SK-N-MC (cell line): ENCODE data around the gene QRFP.

Source experiments
- EZH2 ChIP-seq: fragments of 200-600 bp; sonication (generic); IDR thresholded peaks from one replicate; pipeline ENCODE4 v1.6.1; 2017; ENCODE audit warnings: antibody characterized with exemption
- POLR2AphosphoS5 ChIP-seq: IDR thresholded peaks from 2 replicates; pipeline ENCODE4 v1.6.1; 2012; ENCODE audit warnings: mild to moderate bottlenecking, low read depth, low read length, borderline replicate concordance

- TF ChIP-seq EZH2 (no peak), POLR2AphosphoS5 (no peak)
These were observed 5.0 kb upstream of the QRFP start for GRCh38 chr9:130901498-130902203.
